OCI-LY7 (cell line): ENCODE data around the gene TBC1D10A. TPM values are rescaled to one million over a fixed set of nuclear protein-coding genes. Genes with fewer than 3 reads are reported as not detected.

Experiments
- BruUV-seq: library from RNA; stranded (reverse); fragments of 400-500 nt; replicated peaks from 2 replicates; lab custom pipeline; 2021; lab: Mats Ljungman, UMichigan
- CTCF ChIA-PET: fragments of 300-600 bp; sonication (Branson Sonifier 250); formaldehyde crosslinking; loops from one replicate; lab custom pipeline; 2022; ENCODE audit warnings: antibody characterized with exemption; ENCODE audit not compliant: unreplicated experiment; lab: Charles Lee
- POLR2A ChIA-PET: fragments of 300-600 bp; sonication (Branson Sonifier 250); formaldehyde crosslinking; loops from one replicate; lab custom pipeline; 2022; ENCODE audit warnings: antibody characterized with exemption; lab: Charles Lee
- DNase-seq: peaks from one replicate; pipeline ENCODE4 v3.0.0-alpha.2; 2015; ENCODE audit warnings: low spot score
- H2AFZ ChIP-seq: fragments of 200-600 bp; sonication (generic), shearing (Covaris generic); 2 replicates; pipeline ENCODE4 v1.6.1; 2014; ENCODE audit warnings: mild to moderate bottlenecking, antibody characterized with exemption, low read length, moderate library complexity
- H3K27ac ChIP-seq: fragments of 200-600 bp; sonication (generic); 2 replicates; pipeline ENCODE4 v1.5.1; 2014; ENCODE audit warnings: mixed run types, low read depth, mild to moderate bottlenecking, moderate library complexity, low read length, inconsistent platforms; ENCODE audit not compliant: poor library complexity, severe bottlenecking
- H3K36me3 ChIP-seq: fragments of 200-600 bp; sonication (generic); 2 replicates; pipeline ENCODE4 v1.6.1; 2014; ENCODE audit warnings: mild to moderate bottlenecking, antibody characterized with exemption, low read length, moderate library complexity, mixed read lengths; ENCODE audit not compliant: insufficient read depth
- H3K4me1 ChIP-seq: fragments of 200-600 bp; sonication (generic); 2 replicates; pipeline ENCODE4 v1.5.1; 2014; ENCODE audit warnings: mild to moderate bottlenecking, low read length; ENCODE audit not compliant: insufficient read depth, poor library complexity, severe bottlenecking
- H3K4me2 ChIP-seq: fragments of 200-600 bp; sonication (generic); 2 replicates; pipeline ENCODE4 v1.6.1; 2014; ENCODE audit warnings: mild to moderate bottlenecking, low read length
- H3K4me3 ChIP-seq: fragments of 200-600 bp; sonication (generic); 2 replicates; pipeline ENCODE4 v1.5.1; 2014; ENCODE audit warnings: mild to moderate bottlenecking, low read depth, low read length; ENCODE audit not compliant: poor library complexity, severe bottlenecking
- H3K79me2 ChIP-seq: fragments of 200-600 bp; sonication (generic); 2 replicates; pipeline ENCODE4 v1.6.1; 2016; ENCODE audit warnings: low read depth, mild to moderate bottlenecking, low read length, moderate library complexity, mixed read lengths; ENCODE audit not compliant: insufficient read depth
- H3K9me2 ChIP-seq: fragments of 200-600 bp; sonication (generic); 2 replicates; pipeline ENCODE4 v1.6.1; 2016; ENCODE audit warnings: mild to moderate bottlenecking, low read length, mixed read lengths; ENCODE audit not compliant: insufficient read depth
- H3K9me3 ChIP-seq: fragments of 200-600 bp; sonication (generic); 2 replicates; pipeline ENCODE4 v1.6.1; 2014; ENCODE audit warnings: mild to moderate bottlenecking, mixed run types, low read length, mixed read lengths
- H4K20me1 ChIP-seq: fragments of 200-600 bp; sonication (generic); 2 replicates; pipeline ENCODE4 v1.6.1; 2014; ENCODE audit warnings: mild to moderate bottlenecking, antibody characterized with exemption, low read length, moderate library complexity, mixed read lengths; ENCODE audit not compliant: insufficient read depth
- CTCF ChIP-seq: fragments of 200-600 bp; sonication (generic); conservative IDR thresholded peaks from 2 replicates; pipeline ENCODE4 v1.5.1; 2014; ENCODE audit warnings: mild to moderate bottlenecking, antibody characterized with exemption, low read length, moderate library complexity, mixed read lengths
- EZH2phosphoT487 ChIP-seq: fragments of 200-600 bp; sonication (generic); IDR thresholded peaks from 2 replicates; pipeline ENCODE4 v1.6.1; 2018; ENCODE audit warnings: low read depth, borderline replicate concordance, mild to moderate bottlenecking, mixed run types, antibody characterized with exemption, low read length, moderate library complexity, mixed read lengths
- intact Hi-C: fragments of 100-400 bp; cut with micrococcal nuclease; formaldehyde crosslinking; loops from one replicate; pipeline ENCODE4 v1.10.0; 2022; ENCODE audit not compliant: unreplicated experiment
- total RNA-seq, 2 experiments: library from RNA; depleted of rRNA in 1 of 2; stranded (reverse); fragments of >200 nt in 1 of 2; shearing (Covaris generic) in 1 of 2; gene quantifications; 2 replicates each; pipeline ENCODE4 v1.2.3, GENCODE V29; 2014 to 2022

The TBC1D10A gene
- total RNA-seq, 2 experiments from 2014 or later: 15.1 to 16.2 TPM

- CTCF ChIA-PET: no interaction called here
- no peak overlapping the region for H3K27ac ChIP-seq
- no peaks in the 10 kb centered on the region for H3K9me2 ChIP-seq
- no peak overlapping the region for H3K4me2 ChIP-seq
- H3K36me3 ChIP-seq: no peaks in the 10 kb centered on the region
- POLR2A ChIA-PET: no interaction called here
- H4K20me1 ChIP-seq: no peaks in the 10 kb centered on the region
- TF ChIP-seq CTCF (no peak), EZH2phosphoT487 (no peak)
- H3K4me1 ChIP-seq: peaks cover 12% of the 10 kb centered on the region
- H2AFZ ChIP-seq: no peak overlapping the region
- DNase-seq: no peak
- no peaks in the 10 kb centered on the region for H3K9me3 ChIP-seq
- intact Hi-C loops: loop anchor here (10.0 kb wide), 1 partner anchor 201 kb away; no protein-coding TSS in a partner anchor
- BruUV-seq: no TSS peak
- H3K79me2 ChIP-seq: no peaks in the 10 kb centered on the region
- H3K4me3 ChIP-seq: no peak overlapping the region
These were observed 42.6 kb downstream of the TBC1D10A start for GRCh38 chr22:30284172-30284571.

- Histone ChIP-seq H3K4me3 (no peak overlapping the region), H3K9me2 (no peaks in the 10 kb centered on the region), H3K9me3 (no peaks in the 10 kb centered on the region), H3K4me2 (no peak overlapping the region), H4K20me1 (no peaks in the 10 kb centered on the region), H3K79me2 (no peaks in the 10 kb centered on the region), H3K36me3 (no peaks in the 10 kb centered on the region), H3K27ac (no peak overlapping the region), H2AFZ (no peak overlapping the region), H3K4me1 (peaks cover 6% of the 10 kb centered on the region)
- intact Hi-C loops: loop anchor here (10.0 kb wide), 1 partner anchor 201 kb away; no protein-coding TSS in a partner anchor
- ChIA-PET POLR2A (interaction anchor here (0.6 to 2.3 kb wide), 2 partner anchors 16 to 920 kb away, joined by 4 to 5 read pairs; no protein-coding TSS in a partner anchor), CTCF (interaction anchor here (0.5 kb wide), 1 partner anchor 145 kb away, joined by 6 read pairs; no protein-coding TSS in a partner anchor)
- no TSS peak for BruUV-seq
- no peak for TF ChIP-seq EZH2phosphoT487
- no peak for TF ChIP-seq CTCF
- no peak for DNase-seq
These were observed 43.4 kb downstream of the TBC1D10A start for GRCh38 chr22:30283342-30283741.

- Histone ChIP-seq H3K36me3 (no peaks in the 10 kb centered on the region), H3K27ac (no peak overlapping the region), H3K4me2 (no peak overlapping the region), H3K9me2 (no peaks in the 10 kb centered on the region), H3K4me1 (no peaks in the 10 kb centered on the region), H3K79me2 (no peaks in the 10 kb centered on the region), H4K20me1 (no peaks in the 10 kb centered on the region), H2AFZ (no peak overlapping the region), H3K9me3 (no peaks in the 10 kb centered on the region), H3K4me3 (no peak overlapping the region)
- TF ChIP-seq CTCF (no peak), EZH2phosphoT487 (no peak)
- ChIA-PET CTCF (no interaction called here), POLR2A (interaction anchor here (2.3 kb wide), 1 partner anchor 15 kb away, joined by 5 read pairs; no protein-coding TSS in a partner anchor)
- no peak for DNase-seq
- no TSS peak for BruUV-seq
- intact Hi-C loops: loop anchor here (10.0 kb wide), 1 partner anchor 202 kb away; no protein-coding TSS in a partner anchor
These were observed 44.1 kb downstream of the TBC1D10A start for GRCh38 chr22:30282616-30283046.
